ENCODE measurements around the gene CAMK2D.

GRCh38 chr4:113548303-113548702 lies 213.2 kb downstream of the CAMK2D start:
- no peak for TF ChIP-seq CTCF (IDR thresholded peaks at IDR 0.05)
- no peak for TF ChIP-seq POLR2AphosphoS5 (IDR thresholded peaks at IDR 0.05; ENCODE audit: low read depth, low read length)
